MM.1S (cell line): ENCODE results near the gene BSN.

Source experiments
- CTCF ChIP-seq: fragments of 300-600 bp; sonication (generic); IDR thresholded peaks from 2 replicates; pipeline ENCODE4 v1.5.1; 2016; ENCODE audit warnings: antibody characterized with exemption, low read length, mixed read lengths
- EZH2 ChIP-seq: fragments of 300-600 bp; sonication (generic); optimal IDR thresholded peaks from 2 replicates; pipeline ENCODE3; 2017; ENCODE audit warnings: low read depth, mild to moderate bottlenecking, antibody characterized with exemption, low read length, mixed read lengths

- TF ChIP-seq CTCF (no peak), EZH2 (no peak)
Observed at GRCh38 chr3:49533031-49533430, 21.2 kb upstream of the BSN start.
